B cell (primary cell): ENCODE data around the gene CHST1.

Experiments used
- EZH2 ChIP-seq: IDR thresholded peaks from 2 replicates; pipeline ENCODE4 v1.6.1; 2012; ENCODE audit warnings: borderline replicate concordance, low read depth, mild to moderate bottlenecking, moderate library complexity, low read length; ENCODE audit not compliant: insufficient read depth, poor library complexity, severe bottlenecking
- TF ChIP-seq, protein P1 (sequence below): fragments of 200-600 bp; IDR thresholded peaks from one replicate; pipeline ENCODE4 v1.8.0; 2022; ENCODE audit warnings: antibody characterized with exemption, mild to moderate bottlenecking

DNA sequence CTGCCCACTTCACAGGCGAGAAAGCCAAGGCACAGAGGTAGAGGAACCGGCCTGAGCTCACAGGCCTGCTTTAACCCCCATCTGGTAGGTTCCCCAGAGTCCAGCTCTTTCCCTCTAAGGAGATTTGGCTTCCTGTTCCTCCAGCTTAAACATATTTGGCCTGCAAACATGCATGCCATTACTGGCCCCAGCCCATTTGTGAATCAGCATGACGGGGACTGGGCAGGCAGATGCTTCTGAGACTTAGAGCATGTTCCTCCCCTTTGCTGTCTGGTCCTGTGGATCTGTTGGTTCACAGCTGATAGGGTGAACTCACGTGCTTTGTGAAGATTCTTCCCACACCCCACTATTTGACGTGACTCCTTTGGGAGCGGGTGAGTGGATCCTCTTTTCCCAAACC, 12.6 kb downstream of the CHST1 start:
- no peak for TF ChIP-seq EZH2
- TF ChIP-seq, protein P1, sequence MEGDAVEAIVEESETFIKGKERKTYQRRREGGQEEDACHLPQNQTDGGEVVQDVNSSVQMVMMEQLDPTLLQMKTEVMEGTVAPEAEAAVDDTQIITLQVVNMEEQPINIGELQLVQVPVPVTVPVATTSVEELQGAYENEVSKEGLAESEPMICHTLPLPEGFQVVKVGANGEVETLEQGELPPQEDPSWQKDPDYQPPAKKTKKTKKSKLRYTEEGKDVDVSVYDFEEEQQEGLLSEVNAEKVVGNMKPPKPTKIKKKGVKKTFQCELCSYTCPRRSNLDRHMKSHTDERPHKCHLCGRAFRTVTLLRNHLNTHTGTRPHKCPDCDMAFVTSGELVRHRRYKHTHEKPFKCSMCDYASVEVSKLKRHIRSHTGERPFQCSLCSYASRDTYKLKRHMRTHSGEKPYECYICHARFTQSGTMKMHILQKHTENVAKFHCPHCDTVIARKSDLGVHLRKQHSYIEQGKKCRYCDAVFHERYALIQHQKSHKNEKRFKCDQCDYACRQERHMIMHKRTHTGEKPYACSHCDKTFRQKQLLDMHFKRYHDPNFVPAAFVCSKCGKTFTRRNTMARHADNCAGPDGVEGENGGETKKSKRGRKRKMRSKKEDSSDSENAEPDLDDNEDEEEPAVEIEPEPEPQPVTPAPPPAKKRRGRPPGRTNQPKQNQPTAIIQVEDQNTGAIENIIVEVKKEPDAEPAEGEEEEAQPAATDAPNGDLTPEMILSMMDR = no peak
